HepG2 (cell line): Measurements from ENCODE around the gene FRMD1. TPM values are rescaled to one million over a fixed set of nuclear protein-coding genes. Genes with fewer than 3 reads are reported as not detected.

Experiments
- AGO1 ChIP-seq: fragments of 200-400 bp; formaldehyde crosslinking; IDR thresholded peaks from 2 replicates; pipeline ENCODE4 v1.6.1; 2017; ENCODE audit warnings: mild to moderate bottlenecking, low read depth, low read length, moderate library complexity; ENCODE audit not compliant: poor library complexity, severe bottlenecking
- CBX5 ChIP-seq: sonication (generic); formaldehyde crosslinking; IDR thresholded peaks from 2 replicates; pipeline ENCODE4 v1.4.0; 2020; ENCODE audit warnings: missing genetic modification reagents, borderline replicate concordance
- KIAA2018 ChIP-seq: sonication (generic); formaldehyde crosslinking; IDR thresholded peaks from 2 replicates; pipeline ENCODE4 v1.5.0; 2020; ENCODE audit warnings: mild to moderate bottlenecking, missing genetic modification reagents, borderline replicate concordance
- MEF2D ChIP-seq: sonication (generic); formaldehyde crosslinking; IDR thresholded peaks from 2 replicates; pipeline ENCODE4 v1.5.1; 2020; ENCODE audit warnings: mild to moderate bottlenecking, missing genetic modification reagents
- MIER2 ChIP-seq: IDR thresholded peaks from 2 replicates; pipeline ENCODE4 v1.6.1; 2016; ENCODE audit warnings: missing biosample characterization, missing genetic modification reagents
- NCOA1 ChIP-seq: sonication (generic); formaldehyde crosslinking; IDR thresholded peaks from 2 replicates; pipeline ENCODE4 v1.9.0; 2021; ENCODE audit warnings: missing genetic modification reagents
- NR2F2 ChIP-seq: IDR thresholded peaks from 2 replicates; pipeline ENCODE4 v1.6.1; 2012; ENCODE audit warnings: low read depth, inconsistent platforms, borderline replicate concordance
- PITX1 ChIP-seq: sonication (generic); formaldehyde crosslinking; IDR thresholded peaks from 2 replicates; pipeline ENCODE4 v1.5.1; 2020; ENCODE audit warnings: mild to moderate bottlenecking, missing genetic modification reagents
- RARA ChIP-seq: IDR thresholded peaks from 2 replicates; pipeline ENCODE4 v1.6.1; 2016; ENCODE audit warnings: missing genetic modification reagents, missing compliant biosample characterization
- RFXAP ChIP-seq: sonication (generic); formaldehyde crosslinking; IDR thresholded peaks from 2 replicates; pipeline ENCODE4 v1.4.0; 2020; ENCODE audit warnings: missing genetic modification reagents, borderline replicate concordance
- STAG1 ChIP-seq: sonication (generic); formaldehyde crosslinking; IDR thresholded peaks from 2 replicates; pipeline ENCODE4 v1.4.0; 2020; ENCODE audit warnings: missing genetic modification reagents
- UBTF ChIP-seq: sonication (generic); formaldehyde crosslinking; IDR thresholded peaks from 2 replicates; pipeline ENCODE4 v1.4.0; 2020; ENCODE audit warnings: mild to moderate bottlenecking, missing genetic modification reagents
- ZBTB38 ChIP-seq: sonication (generic); formaldehyde crosslinking; IDR thresholded peaks from 2 replicates; pipeline ENCODE4 v1.5.1; 2020; ENCODE audit warnings: mild to moderate bottlenecking, missing genetic modification reagents
- ZNF121 ChIP-seq: sonication (generic); formaldehyde crosslinking; IDR thresholded peaks from 2 replicates; pipeline ENCODE4 v1.5.0; 2020; ENCODE audit warnings: mild to moderate bottlenecking, missing genetic modification reagents
- ZNF225 ChIP-seq: sonication (generic); formaldehyde crosslinking; IDR thresholded peaks from 2 replicates; pipeline ENCODE4 v1.4.0; 2020; ENCODE audit warnings: mild to moderate bottlenecking, missing genetic modification reagents
- ZNF720 ChIP-seq: sonication (generic); formaldehyde crosslinking; IDR thresholded peaks from 2 replicates; pipeline ENCODE4 v1.4.0; 2020; ENCODE audit warnings: missing genetic modification reagents
- polyA plus RNA-seq, 8 experiments: library from polyadenylated mRNA; depleted of rRNA in 3 of 8; stranded (reverse) in 7 of 8; unstranded in 1 of 8; fragments of >200 nt; fragmentation: Illumina TruSeq in 4 of 8; extraction: Trizol in 4 of 8; gene quantifications; 2 replicates each; pipeline versions ENCODE4 v1.2.1 to v1.2.3, GENCODE V29; 2011 to 2016; ENCODE audit warnings: low read depth in 4 of 8, missing spikeins in 1 of 8, mixed read lengths in 1 of 8; ENCODE audit not compliant: insufficient read depth in 1 of 8
- total RNA-seq, 5 experiments: library from RNA; depleted of rRNA; stranded (reverse); fragments of >200 nt; fragmentation: Illumina TruSeq; extraction: Trizol; gene quantifications; 2 replicates each; pipeline ENCODE4 v1.2.3, GENCODE V29; 2016; ENCODE audit warnings: low read depth in 1 of 5
- TF ChIP-seq, protein P1 (sequence below): sonication (generic); formaldehyde crosslinking; IDR thresholded peaks from 2 replicates; pipeline ENCODE4 v1.5.1; 2020; ENCODE audit warnings: mild to moderate bottlenecking, missing genetic modification reagents, moderate library complexity

Gene FRMD1
- total and polyA plus RNA-seq, 2 of the 13 experiments (the other 11 are each of a cell fraction or from before 2014, with no cell fraction given): 0.01 TPM; not detected in 1

- TF ChIP-seq AGO1 (no peak), ZNF225 (CRISPR knock-in tag) (0 out of 2 replicates have a peak, but pooled peaks have one; percentile 34), STAG1 (peak; percentile 66), MIER2 (CRISPR knock-in tag) (no peak), UBTF (CRISPR knock-in tag) (no peak), NR2F2 (no peak), ZNF720 (CRISPR knock-in tag) (no peak), ZBTB38 (CRISPR knock-in tag) (0 out of 2 replicates have a peak, but pooled peaks have one; percentile 23), CBX5 (no peak), RARA (CRISPR knock-in tag) (no peak), MEF2D (CRISPR knock-in tag) (no peak), ZNF121 (CRISPR knock-in tag) (no peak), NCOA1 (CRISPR knock-in tag) (no peak), KIAA2018 (CRISPR knock-in tag) (no peak), RFXAP (CRISPR knock-in tag) (no peak), PITX1 (CRISPR knock-in tag) (peak; percentile 39; the same call in 1 of the 2 replicates)
- TF ChIP-seq, protein P1, sequence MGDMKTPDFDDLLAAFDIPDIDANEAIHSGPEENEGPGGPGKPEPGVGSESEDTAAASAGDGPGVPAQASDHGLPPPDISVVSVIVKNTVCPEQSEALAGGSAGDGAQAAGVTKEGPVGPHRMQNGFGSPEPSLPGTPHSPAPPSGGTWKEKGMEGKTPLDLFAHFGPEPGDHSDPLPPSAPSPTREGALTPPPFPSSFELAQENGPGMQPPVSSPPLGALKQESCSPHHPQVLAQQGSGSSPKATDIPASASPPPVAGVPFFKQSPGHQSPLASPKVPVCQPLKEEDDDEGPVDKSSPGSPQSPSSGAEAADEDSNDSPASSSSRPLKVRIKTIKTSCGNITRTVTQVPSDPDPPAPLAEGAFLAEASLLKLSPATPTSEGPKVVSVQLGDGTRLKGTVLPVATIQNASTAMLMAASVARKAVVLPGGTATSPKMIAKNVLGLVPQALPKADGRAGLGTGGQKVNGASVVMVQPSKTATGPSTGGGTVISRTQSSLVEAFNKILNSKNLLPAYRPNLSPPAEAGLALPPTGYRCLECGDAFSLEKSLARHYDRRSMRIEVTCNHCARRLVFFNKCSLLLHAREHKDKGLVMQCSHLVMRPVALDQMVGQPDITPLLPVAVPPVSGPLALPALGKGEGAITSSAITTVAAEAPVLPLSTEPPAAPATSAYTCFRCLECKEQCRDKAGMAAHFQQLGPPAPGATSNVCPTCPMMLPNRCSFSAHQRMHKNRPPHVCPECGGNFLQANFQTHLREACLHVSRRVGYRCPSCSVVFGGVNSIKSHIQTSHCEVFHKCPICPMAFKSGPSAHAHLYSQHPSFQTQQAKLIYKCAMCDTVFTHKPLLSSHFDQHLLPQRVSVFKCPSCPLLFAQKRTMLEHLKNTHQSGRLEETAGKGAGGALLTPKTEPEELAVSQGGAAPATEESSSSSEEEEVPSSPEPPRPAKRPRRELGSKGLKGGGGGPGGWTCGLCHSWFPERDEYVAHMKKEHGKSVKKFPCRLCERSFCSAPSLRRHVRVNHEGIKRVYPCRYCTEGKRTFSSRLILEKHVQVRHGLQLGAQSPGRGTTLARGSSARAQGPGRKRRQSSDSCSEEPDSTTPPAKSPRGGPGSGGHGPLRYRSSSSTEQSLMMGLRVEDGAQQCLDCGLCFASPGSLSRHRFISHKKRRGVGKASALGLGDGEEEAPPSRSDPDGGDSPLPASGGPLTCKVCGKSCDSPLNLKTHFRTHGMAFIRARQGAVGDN: peak; percentile 15; the same call in 1 of the 2 replicates
These were observed 7.4 kb downstream of the FRMD1 start (continued) for GRCh38 chr6:168071620-168072019.
